A375 (cell line): ENCODE measurements around the gene WDR11. TPM values are rescaled to one million over a fixed set of nuclear protein-coding genes. Genes with fewer than 3 reads are reported as not detected.

Experiments
- total RNA-seq: library from RNA; depleted of rRNA; stranded (reverse); fragments of >200 nt; shearing (Covaris generic); gene quantifications from 2 replicates; pipeline ENCODE4 v1.2.3, GENCODE V29; 2014; rRNA removed

The WDR11 gene
- total RNA-seq = 32.7 and 45.9 TPM in 2 replicates

GRCh38 chr10:120850911-120851865, at the start of gene WDR11:
Gene WDR11 (plus strand): TSS chr10:120851362. CDS start chr10:120851421, 59 bp downstream.

